Endodermal cell (in vitro differentiated cells): ENCODE data around the gene GUCY1A1. TPM values are rescaled to one million over a fixed set of nuclear protein-coding genes. Genes with fewer than 3 reads are reported as not detected.

Experiments used
- DNase-seq: peaks from one replicate; pipeline ENCODE4 v3.0.0-alpha.2; 2017
- H3K27ac ChIP-seq: 2 replicates; pipeline ENCODE4 v1.5.1; 2013; ENCODE audit warnings: mild to moderate bottlenecking, low read depth, low read length, moderate library complexity
- H3K27me3 ChIP-seq: 2 replicates; pipeline ENCODE4 v1.6.1; 2013; ENCODE audit warnings: mild to moderate bottlenecking, low read length, moderate library complexity; ENCODE audit not compliant: insufficient read depth, control insufficient read depth, poor library complexity, severe bottlenecking
- H3K36me3 ChIP-seq: 2 replicates; pipeline ENCODE4 v1.7.0; 2013; ENCODE audit warnings: mild to moderate bottlenecking, low read length, moderate library complexity; ENCODE audit not compliant: control insufficient read depth, insufficient read depth
- H3K4me1 ChIP-seq: one replicate; pipeline ENCODE4 v1.7.0; 2013; ENCODE audit warnings: low read length; ENCODE audit not compliant: control insufficient read depth, insufficient read depth
- H3K4me3 ChIP-seq: 2 replicates; pipeline ENCODE4 v1.5.1; 2013; ENCODE audit warnings: mild to moderate bottlenecking, low read length, moderate library complexity
- H3K9ac ChIP-seq: 2 replicates; pipeline ENCODE4 v1.6.1; 2013; ENCODE audit warnings: mild to moderate bottlenecking, low read length, moderate library complexity; ENCODE audit not compliant: poor library complexity, severe bottlenecking; ENCODE audit errors: extremely low read depth
- H3K9me3 ChIP-seq: 2 replicates; pipeline ENCODE4 v1.6.1; 2013; ENCODE audit warnings: mild to moderate bottlenecking, low read length, moderate library complexity; ENCODE audit not compliant: control insufficient read depth
- H3K27ac Mint-ChIP-seq: 2 replicates; pipeline ENCODE4 v1.8.0; 2020; ENCODE audit warnings: mixed read lengths
- H3K27me3 Mint-ChIP-seq: 2 replicates; pipeline ENCODE4 v1.8.0; 2021; ENCODE audit warnings: mild to moderate bottlenecking, mixed read lengths; ENCODE audit not compliant: insufficient read depth
- H3K36me3 Mint-ChIP-seq: 2 replicates; pipeline ENCODE4 v1.8.0; 2020; ENCODE audit warnings: low read depth, mixed read lengths
- H3K4me1 Mint-ChIP-seq: 2 replicates; pipeline ENCODE4 v1.8.0; 2020; ENCODE audit warnings: mixed read lengths
- H3K4me3 Mint-ChIP-seq: 2 replicates; pipeline ENCODE4 v1.8.0; 2020; ENCODE audit warnings: mild to moderate bottlenecking, moderate library complexity, mixed read lengths
- H3K9me3 Mint-ChIP-seq: 2 replicates; pipeline ENCODE4 v1.8.0; 2020; ENCODE audit warnings: mild to moderate bottlenecking, mixed read lengths
- WGBS, 2 experiments: methylation state at CpG; one replicate each; pipeline versions ENCODE4 v1.1.5 to v1.1.7; 2013; ENCODE audit warnings: missing lambda C conversion rate in 2 of 2, mixed read lengths in 1 of 2; ENCODE audit not compliant: insufficient coverage in 1 of 2, insufficient read length in 1 of 2; 5-methylcytosine and 5-hydroxymethylcytosine counted together
- total RNA-seq, 2 donors: library from RNA; stranded (reverse); fragmentation: NEBNext Ultra II Directional in 1 of 2; extraction: Animal tissue kit (Norgen Biotek cat#: 25700) in 1 of 2; gene quantifications; 2 replicates in 1 of 2; 3 replicates in 1 of 2; pipeline ENCODE4 v1.2.1, GENCODE V29; 2021
- TF ChIP-seq, protein P1 (sequence below): fragments of 200-600 bp; sonication (generic); conservative IDR thresholded peaks from 2 replicates; pipeline ENCODE4 v1.5.0; 2021; ENCODE audit warnings: antibody characterized with exemption, mild to moderate bottlenecking

The GUCY1A1 gene
- total RNA-seq, 2 donors from 2014 or later, result 0.58 to 1.1 TPM

DNA sequence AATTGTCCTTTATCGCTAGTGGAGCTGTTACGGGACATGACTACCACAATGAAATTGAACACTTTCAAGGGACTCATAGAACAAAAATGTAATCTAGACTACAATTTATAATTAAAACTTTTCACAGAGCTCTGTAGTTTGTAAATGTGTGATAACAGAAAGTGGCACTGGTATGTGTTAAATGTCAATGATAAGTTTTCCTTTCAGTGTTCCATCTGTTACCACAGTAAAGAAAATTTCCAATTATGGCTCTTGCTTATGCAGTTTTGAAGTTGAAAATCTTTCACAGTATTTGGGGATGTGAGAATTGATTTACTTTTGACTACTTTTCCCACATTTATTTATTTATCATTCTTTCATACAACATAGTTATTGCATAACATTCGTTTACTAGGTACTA is 40.1 kb upstream of the GUCY1A1 start:
- 88 to 100% methylated on average over 1 to 3 of the region's 3 CpGs for WGBS, 2 experiments
- no peak overlapping the region for H3K27ac Mint-ChIP-seq

DNA sequence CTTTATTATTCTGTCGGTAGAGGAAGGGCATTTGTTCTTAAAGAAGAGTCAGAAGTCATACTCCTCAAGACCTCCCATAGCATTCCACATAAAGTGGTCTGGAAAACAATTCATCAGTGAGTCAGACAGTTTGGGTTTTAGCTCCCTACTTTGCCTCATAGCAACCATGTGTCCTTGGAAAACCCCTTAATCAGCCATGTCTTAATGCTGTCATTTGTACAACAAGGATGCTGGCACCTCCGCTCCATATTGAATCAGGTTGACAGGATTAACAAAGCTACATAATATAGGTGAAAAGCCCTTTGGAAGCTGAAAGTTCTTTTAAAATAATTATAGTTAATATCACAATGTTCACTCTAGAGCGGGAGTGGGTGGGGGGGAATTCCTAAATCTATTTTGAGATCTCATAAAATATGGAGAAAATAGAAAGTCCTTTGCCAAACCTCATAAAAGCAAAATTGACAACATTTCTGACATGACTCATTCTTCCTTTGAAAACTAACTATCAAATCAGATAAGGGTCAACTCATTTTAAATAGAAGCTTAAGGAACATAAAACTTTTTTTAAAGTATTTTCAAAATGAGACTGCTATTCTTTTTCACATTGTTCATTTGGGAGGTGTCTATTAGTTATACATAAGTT is 37.3 kb upstream of the GUCY1A1 start:
- Mint-ChIP-seq H3K4me3 (no peak overlapping the region), H3K36me3 (no peaks in the 10 kb centered on the region), H3K9me3 (no peaks in the 10 kb centered on the region), H3K4me1 (no peaks in the 10 kb centered on the region), H3K27me3 (no peaks in the 10 kb centered on the region), H3K27ac (no peak overlapping the region)
- TF ChIP-seq, protein P1, sequence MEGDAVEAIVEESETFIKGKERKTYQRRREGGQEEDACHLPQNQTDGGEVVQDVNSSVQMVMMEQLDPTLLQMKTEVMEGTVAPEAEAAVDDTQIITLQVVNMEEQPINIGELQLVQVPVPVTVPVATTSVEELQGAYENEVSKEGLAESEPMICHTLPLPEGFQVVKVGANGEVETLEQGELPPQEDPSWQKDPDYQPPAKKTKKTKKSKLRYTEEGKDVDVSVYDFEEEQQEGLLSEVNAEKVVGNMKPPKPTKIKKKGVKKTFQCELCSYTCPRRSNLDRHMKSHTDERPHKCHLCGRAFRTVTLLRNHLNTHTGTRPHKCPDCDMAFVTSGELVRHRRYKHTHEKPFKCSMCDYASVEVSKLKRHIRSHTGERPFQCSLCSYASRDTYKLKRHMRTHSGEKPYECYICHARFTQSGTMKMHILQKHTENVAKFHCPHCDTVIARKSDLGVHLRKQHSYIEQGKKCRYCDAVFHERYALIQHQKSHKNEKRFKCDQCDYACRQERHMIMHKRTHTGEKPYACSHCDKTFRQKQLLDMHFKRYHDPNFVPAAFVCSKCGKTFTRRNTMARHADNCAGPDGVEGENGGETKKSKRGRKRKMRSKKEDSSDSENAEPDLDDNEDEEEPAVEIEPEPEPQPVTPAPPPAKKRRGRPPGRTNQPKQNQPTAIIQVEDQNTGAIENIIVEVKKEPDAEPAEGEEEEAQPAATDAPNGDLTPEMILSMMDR, result no peak
- Histone ChIP-seq H3K27me3 (no peaks in the 10 kb centered on the region), H3K27ac (no peak overlapping the region), H3K9me3 (no peaks in the 10 kb centered on the region), H3K36me3 (no peaks in the 10 kb centered on the region), H3K4me1 (no peaks in the 10 kb centered on the region), H3K4me3 (no peak overlapping the region), H3K9ac (no peak overlapping the region)
- WGBS, 2 experiments, result 63 to 87% methylated on average over 1 to 2 of the region's 3 CpGs
- no peak for DNase-seq

More for the DNA sequence above, 40.1 kb upstream of the GUCY1A1 start:
- no peak overlapping the region for H3K9ac ChIP-seq
- TF ChIP-seq, protein P1, result no peak
- no peak overlapping the region for H3K27ac ChIP-seq
- no peak for DNase-seq
- Mint-ChIP-seq H3K36me3 (no peaks in the 10 kb centered on the region), H3K9me3 (no peaks in the 10 kb centered on the region), H3K4me3 (no peak overlapping the region), H3K4me1 (no peaks in the 10 kb centered on the region), H3K27me3 (no peaks in the 10 kb centered on the region)
- H3K4me3 ChIP-seq, result no peak overlapping the region
- no peaks in the 10 kb centered on the region for H3K9me3 ChIP-seq
- no peaks in the 10 kb centered on the region for H3K27me3 ChIP-seq
- no peaks in the 10 kb centered on the region for H3K4me1 ChIP-seq
- no peaks in the 10 kb centered on the region for H3K36me3 ChIP-seq

DNA sequence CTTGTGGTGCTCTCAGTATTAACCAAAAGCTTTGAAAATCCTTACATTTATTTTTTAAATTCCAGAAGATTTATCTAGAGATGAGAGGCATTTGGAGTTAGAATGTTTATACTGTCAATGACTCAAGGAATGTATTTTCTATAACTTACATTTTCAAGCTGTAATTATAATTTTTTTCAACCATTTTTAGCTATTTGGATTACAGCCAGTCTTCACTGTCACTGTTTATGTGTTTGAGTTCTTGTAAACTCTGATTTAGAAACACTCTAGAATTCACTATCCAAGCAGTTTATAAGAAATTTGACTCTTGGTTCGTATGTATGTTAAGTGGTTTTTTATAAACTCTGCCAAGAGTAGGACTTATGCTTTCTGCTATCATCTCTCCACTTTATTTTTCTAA is 36.7 kb upstream of the GUCY1A1 start:
- no peaks in the 10 kb centered on the region for H3K4me1 ChIP-seq
- H3K36me3 ChIP-seq, result no peaks in the 10 kb centered on the region
- DNase-seq, result no peak
- H3K27ac Mint-ChIP-seq, result no peak overlapping the region
- H3K36me3 Mint-ChIP-seq, result no peaks in the 10 kb centered on the region
- no peaks in the 10 kb centered on the region for H3K4me1 Mint-ChIP-seq
- H3K27me3 Mint-ChIP-seq, result no peaks in the 10 kb centered on the region
- no peak overlapping the region for H3K4me3 ChIP-seq
- H3K4me3 Mint-ChIP-seq, result no peak overlapping the region
- TF ChIP-seq, protein P1, result no peak
- no peak overlapping the region for H3K9ac ChIP-seq
- H3K9me3 Mint-ChIP-seq, result no peaks in the 10 kb centered on the region
- H3K27me3 ChIP-seq, result no peaks in the 10 kb centered on the region
- no CpG with 5 or more reads among the region's 1 CpG for WGBS, 2 experiments
- no peak overlapping the region for H3K27ac ChIP-seq
- H3K9me3 ChIP-seq, result no peaks in the 10 kb centered on the region
